GM19438 (cell line): ENCODE results near the gene EEIG1.
A peak's percentile ranks its signal among the peaks of the same experiment; 100 is the strongest.

ENCODE experiments used
- ATAC-seq: cut with Tn5 transposase; IDR thresholded peaks from one replicate; pipeline ENCODE4 v1.9.1; 2021; ENCODE audit warnings: low read depth; ENCODE audit not compliant: unreplicated experiment

The EEIG1 gene

DNA sequence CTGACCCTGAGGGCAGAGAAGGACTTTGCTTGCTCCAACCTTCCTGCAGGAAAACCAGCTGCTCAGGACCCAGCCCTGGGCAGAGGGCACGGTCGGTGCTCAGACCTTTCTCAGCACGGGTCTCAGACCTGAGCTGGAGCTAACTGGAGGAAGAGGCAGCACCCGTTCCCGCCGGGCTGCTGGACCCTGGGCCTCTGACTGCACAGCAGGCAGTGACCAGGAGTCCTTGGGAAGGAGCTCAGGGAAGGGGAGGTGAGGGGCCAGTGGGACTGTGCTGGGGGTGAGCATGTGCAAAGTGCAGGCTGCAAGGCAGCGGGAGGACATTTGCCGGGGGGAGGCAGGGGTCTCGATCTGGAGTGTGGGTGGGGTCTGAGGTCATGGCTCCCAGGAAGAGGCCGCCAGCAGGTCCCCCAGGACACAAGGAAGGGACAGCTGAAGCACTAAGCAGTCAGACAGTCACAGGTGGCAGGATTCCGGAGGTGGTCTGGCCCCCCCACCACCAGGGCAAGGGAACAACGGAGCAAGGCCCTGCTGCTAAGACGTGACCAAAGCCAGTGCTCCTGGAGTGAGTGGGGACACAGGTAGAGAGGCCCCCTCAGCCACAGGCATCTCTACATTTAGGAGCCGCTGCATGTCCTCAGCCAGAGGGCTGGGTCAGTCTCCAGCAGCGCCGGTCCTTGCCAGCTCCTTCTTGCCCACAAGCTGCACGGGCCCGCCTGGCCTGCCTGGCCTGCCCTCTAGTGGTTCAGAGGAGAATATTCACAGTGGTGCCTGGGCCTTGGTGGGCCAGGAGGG is 38.4 kb downstream of the EEIG1 start:
- no peak for ATAC-seq

DNA sequence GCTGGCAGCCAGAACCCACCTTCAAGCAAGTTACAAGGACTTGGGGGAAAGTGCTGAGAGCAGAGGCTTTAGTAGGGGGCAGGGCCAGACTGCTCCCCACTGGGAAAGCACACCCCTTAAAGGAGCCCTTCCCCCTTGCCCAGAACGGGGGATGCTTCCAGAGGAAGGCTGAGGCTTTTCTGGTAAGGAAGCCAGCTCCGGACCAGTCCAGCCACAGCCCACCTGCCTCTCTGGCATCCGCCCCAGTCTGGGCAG is 38.9 kb downstream of the EEIG1 start:
- no peak for ATAC-seq

DNA sequence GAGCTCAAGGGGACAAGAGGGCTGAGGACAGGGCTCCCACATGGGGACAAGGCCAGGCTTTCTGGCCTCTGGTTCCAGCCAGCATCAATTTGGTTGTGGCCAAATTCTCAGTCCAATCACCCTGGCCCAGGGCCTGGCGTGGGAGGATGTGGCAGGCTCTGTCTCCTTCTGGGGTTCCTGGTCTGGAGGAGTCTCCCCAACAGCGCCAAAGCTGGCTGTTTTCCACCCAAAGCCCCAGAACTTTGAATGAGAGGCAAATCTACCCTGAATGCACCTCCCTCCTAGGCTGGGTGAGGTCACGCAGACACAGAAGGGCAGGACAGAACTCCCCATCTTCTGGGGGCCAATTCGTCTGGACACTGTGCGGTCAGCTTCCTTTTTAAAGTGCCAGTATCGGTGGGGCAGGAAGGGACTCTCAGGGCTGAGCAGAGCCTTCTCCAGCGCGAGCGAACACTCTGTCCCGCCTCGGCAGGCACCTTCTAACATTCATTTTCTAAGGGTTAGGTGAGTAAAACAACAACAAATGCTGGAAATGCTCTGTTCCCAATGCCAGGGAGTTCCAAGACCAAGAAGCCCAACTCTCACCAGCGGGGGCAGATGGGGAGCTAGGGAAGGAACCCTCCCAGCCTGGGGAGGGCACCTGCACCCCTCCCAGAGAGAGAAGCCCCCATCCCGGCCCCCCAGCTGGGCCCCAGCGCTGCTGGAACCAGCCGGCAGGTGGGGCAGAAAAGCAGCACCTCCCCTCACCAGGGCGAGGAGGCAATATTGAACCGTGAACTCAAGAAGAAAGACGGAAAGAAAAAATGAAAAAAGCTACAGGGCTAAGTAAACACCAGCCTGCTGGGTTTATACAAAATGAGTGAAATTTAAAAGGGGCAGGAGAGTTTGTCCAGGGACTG is 39.5 kb downstream of the EEIG1 start:
- no peak for ATAC-seq

DNA sequence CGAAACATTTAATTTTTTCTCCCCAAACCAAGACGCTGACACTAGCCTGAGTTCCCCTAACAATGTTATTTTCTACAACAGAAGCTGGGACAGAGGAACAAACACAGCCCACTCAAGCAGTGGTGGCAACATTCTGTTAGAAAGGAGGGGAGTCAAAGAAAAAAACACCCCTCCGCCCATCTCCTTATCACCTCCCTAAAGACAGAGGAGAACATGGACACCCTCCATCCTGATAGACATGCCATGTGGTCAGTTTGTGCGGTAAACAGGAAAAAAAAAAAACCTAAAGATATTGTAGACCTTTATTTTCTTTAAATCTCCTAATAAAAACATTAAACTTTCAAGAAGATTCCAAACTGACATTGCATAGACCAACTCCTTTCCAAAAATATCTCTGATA is 40.2 kb downstream of the EEIG1 start:
- ATAC-seq: no peak

GRCh38 chr9:127938298-127938690 is 42.5 kb downstream of the EEIG1 start:
- no peak for ATAC-seq

- ATAC-seq: peak; percentile 84
Observed at GRCh38 chr9:127937388-127938297, 43.1 kb downstream of the EEIG1 start, which contains the start of gene DPM2. DPM2 (minus strand) TSS chr9:127937854; CDS start chr9:127937820, 34 bp downstream.

GRCh38 chr9:127937056-127937387 is 43.8 kb downstream of the EEIG1 start:
- ATAC-seq: no peak

- ATAC-seq: no peak
Observed at GRCh38 chr9:127936347-127936852, 44.4 kb downstream of the EEIG1 start.

GRCh38 chr9:127935765-127936221 is 45.0 kb downstream of the EEIG1 start:
- no peak for ATAC-seq

DNA sequence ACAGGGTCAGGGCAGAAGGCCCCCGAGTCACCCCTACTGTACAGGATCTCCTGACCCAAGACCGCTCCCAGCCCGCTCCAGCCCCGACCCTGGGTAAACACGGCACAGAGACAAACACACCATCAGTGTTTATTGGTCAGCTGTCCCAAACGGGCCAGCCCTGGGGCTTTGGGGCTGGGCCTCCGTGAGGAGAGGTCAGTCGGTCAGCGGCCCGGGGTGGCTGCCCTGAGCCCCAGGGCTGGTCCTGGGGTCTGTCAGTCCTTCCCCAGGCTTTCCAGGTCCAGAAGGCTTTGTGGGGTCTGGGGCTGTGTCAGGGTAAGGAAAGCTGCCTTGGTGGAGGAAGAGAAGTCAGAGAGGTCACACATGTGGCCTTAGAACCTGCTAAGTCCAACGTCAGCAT is 45.8 kb downstream of the EEIG1 start:
- no peak for ATAC-seq

- ATAC-seq: no peak
Observed at GRCh38 chr9:127934248-127934647, 46.5 kb downstream of the EEIG1 start.

- no peak for ATAC-seq
Observed at GRCh38 chr9:127931092-127931881, 49.5 kb downstream of the EEIG1 start.
